HUES6 (cell line): ENCODE measurements around the gene TRAK1.
"Not testable (repeated sequence)": the region's sequence is repeated elsewhere in the genome, so short reads cannot be mapped to it uniquely, and the experiment has no call there.

Source experiments
- H3K27ac ChIP-seq: 2 replicates; pipeline ENCODE4 v1.7.0; 2013; ENCODE audit warnings: low read depth, mild to moderate bottlenecking, low read length, inconsistent platforms
- H3K27me3 ChIP-seq: 2 replicates; pipeline ENCODE4 v1.6.1; 2013; ENCODE audit warnings: low read length; ENCODE audit not compliant: control insufficient read depth, insufficient read depth
- H3K36me3 ChIP-seq: 2 replicates; pipeline ENCODE4 v1.6.1; 2013; ENCODE audit warnings: low read length; ENCODE audit not compliant: control insufficient read depth, insufficient read depth
- H3K4me1 ChIP-seq: 2 replicates; pipeline ENCODE4 v1.6.1; 2013; ENCODE audit warnings: low read length; ENCODE audit not compliant: control insufficient read depth, insufficient read depth
- H3K4me3 ChIP-seq: 2 replicates; pipeline ENCODE4 v1.5.1; 2013; ENCODE audit warnings: low read depth, low read length
- H3K9ac ChIP-seq: one replicate; pipeline ENCODE4 v1.6.1; 2013; ENCODE audit warnings: mild to moderate bottlenecking, low read length
- H3K9me3 ChIP-seq: 2 replicates; pipeline ENCODE4 v1.6.1; 2013; ENCODE audit warnings: low read depth, low read length; ENCODE audit not compliant: control insufficient read depth, insufficient read depth

TRAK1 gene

GRCh38 chr3:42099020-42099765, 8.0 kb downstream of the TRAK1 start:
- Histone ChIP-seq H3K9ac (no peak overlapping the region), H3K36me3 (peaks cover 4% of the 10 kb centered on the region; the same call in 1 of the 2 replicates), H3K4me1 (peaks cover 7% of the 10 kb centered on the region; the same call in 1 of the 2 replicates), H3K4me3 (no peak overlapping the region), H3K9me3 (peaks cover 7% of the 10 kb centered on the region; the same call in 1 of the 2 replicates), H3K27me3 (no peaks in the 10 kb centered on the region), H3K27ac (no peak overlapping the region)

DNA sequence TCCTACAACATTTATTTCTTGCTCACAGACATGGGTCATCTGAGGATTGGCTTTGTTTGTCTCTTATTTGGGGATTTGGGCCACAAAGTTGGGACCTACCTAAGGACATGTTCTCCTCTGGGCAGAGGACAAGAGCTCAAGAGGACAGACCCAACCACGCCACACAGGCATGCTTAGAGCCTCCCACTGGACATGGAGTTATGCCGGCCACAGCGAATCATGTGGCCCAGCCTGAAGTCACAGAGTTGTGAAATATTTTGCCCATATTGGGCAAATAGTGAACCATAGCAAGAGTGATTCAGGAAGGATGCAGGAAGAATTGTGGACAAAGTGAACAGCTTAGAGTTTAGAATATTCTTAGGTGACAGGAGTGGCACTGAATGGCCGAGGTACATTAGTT, 9.9 kb downstream of the TRAK1 start:
- Histone ChIP-seq H3K4me3 (no peak overlapping the region), H3K27me3 (no peaks in the 10 kb centered on the region), H3K27ac (no peak overlapping the region), H3K36me3 (peaks cover 4% of the 10 kb centered on the region; the same call in 1 of the 2 replicates), H3K9ac (no peak overlapping the region), H3K4me1 (peaks cover 7% of the 10 kb centered on the region; the same call in 1 of the 2 replicates), H3K9me3 (peaks cover 7% of the 10 kb centered on the region; the same call in 1 of the 2 replicates)

DNA sequence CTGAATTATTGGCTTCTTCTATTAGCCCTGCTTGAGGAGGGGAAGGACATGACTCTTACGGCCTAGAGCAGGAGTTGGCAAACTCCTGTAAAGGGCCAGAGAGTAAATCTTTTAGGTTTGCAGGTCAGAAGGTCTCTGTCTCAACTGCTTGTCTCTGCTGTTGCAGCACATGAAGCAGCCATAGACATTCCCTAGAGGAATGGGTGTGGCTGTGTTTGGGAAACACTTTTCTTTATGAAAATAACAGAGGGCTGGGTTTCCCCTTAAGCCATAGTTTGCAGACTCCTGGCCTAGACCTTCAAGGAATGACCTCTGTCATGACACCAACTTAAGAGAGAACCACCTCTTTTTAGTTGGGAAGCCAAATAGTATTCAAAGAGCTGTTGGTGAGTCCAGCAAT, 10.3 kb downstream of the TRAK1 start:
- Histone ChIP-seq H3K9me3 (peaks cover 7% of the 10 kb centered on the region; the same call in 1 of the 2 replicates), H3K4me3 (no peak overlapping the region), H3K27ac (no peak overlapping the region), H3K9ac (no peak overlapping the region), H3K36me3 (peaks cover 4% of the 10 kb centered on the region; the same call in 1 of the 2 replicates), H3K4me1 (peaks cover 7% of the 10 kb centered on the region; the same call in 1 of the 2 replicates), H3K27me3 (no peaks in the 10 kb centered on the region)

DNA sequence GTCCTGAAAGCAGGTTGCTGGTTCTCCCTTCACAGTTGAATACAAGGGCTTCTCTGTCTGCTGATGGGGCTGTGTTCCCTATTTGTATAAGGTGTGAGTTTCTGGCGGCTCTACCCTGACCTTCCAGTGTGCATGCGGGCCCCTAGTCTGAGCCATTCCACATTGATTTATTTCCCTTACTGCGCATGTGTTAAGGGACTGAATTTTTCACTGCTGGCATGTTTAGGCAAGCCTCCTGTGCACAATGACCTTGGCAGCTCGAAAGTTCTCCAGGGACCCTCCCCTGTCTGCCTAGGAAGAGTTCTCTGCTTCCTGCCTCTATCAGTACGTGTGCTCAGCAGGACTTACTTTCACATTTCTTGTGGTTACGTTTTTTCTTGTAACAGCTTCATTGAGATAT, 11.4 kb downstream of the TRAK1 start:
- Histone ChIP-seq H3K9me3 (peaks cover 7% of the 10 kb centered on the region; the same call in 1 of the 2 replicates), H3K36me3 (peaks cover 4% of the 10 kb centered on the region; the same call in 1 of the 2 replicates), H3K4me3 (no peak overlapping the region), H3K27me3 (no peaks in the 10 kb centered on the region), H3K27ac (no peak overlapping the region), H3K4me1 (peaks cover 7% of the 10 kb centered on the region; the same call in 1 of the 2 replicates), H3K9ac (no peak overlapping the region)

GRCh38 chr3:42103921-42104665, 12.9 kb downstream of the TRAK1 start:
- not testable (repeated sequence) for H3K4me1 ChIP-seq, H3K27ac ChIP-seq, H3K9ac ChIP-seq, H3K9me3 ChIP-seq, H3K36me3 ChIP-seq, H3K4me3 ChIP-seq, H3K27me3 ChIP-seq

DNA sequence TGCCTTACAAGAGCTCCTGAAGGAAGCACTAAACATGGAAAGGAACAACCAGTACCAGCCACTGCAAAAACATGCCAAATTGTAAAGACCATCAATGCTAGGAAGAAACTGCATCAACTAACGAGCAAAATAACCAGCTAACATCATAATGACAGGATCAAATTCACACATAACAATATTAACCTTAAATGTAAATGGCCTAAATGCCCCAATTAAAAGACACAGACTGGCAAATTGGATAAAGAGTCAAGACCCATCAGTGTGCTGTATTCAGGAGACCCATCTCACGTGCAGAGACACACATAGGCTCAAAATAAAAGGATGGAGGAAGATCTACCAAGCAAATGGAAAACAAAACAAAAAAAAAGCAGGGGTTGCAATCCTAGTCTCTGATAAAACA, 14.8 kb downstream of the TRAK1 start:
- H3K4me1 ChIP-seq, H3K4me3 ChIP-seq, H3K27ac ChIP-seq, H3K9me3 ChIP-seq, H3K36me3 ChIP-seq, H3K27me3 ChIP-seq, H3K9ac ChIP-seq: not testable (repeated sequence)

- H3K4me3 ChIP-seq = no peak overlapping the region
- no peak overlapping the region for H3K27ac ChIP-seq
- H3K4me1 ChIP-seq = no peaks in the 10 kb centered on the region
- peaks cover 7% of the 10 kb centered on the region; the same call in 1 of the 2 replicates for H3K9me3 ChIP-seq
- H3K27me3 ChIP-seq = no peaks in the 10 kb centered on the region
- peaks cover 4% of the 10 kb centered on the region; the same call in 1 of the 2 replicates for H3K36me3 ChIP-seq
- no peak overlapping the region for H3K9ac ChIP-seq
Measured at GRCh38 chr3:42106646-42107045, 15.5 kb downstream of the TRAK1 start.

DNA sequence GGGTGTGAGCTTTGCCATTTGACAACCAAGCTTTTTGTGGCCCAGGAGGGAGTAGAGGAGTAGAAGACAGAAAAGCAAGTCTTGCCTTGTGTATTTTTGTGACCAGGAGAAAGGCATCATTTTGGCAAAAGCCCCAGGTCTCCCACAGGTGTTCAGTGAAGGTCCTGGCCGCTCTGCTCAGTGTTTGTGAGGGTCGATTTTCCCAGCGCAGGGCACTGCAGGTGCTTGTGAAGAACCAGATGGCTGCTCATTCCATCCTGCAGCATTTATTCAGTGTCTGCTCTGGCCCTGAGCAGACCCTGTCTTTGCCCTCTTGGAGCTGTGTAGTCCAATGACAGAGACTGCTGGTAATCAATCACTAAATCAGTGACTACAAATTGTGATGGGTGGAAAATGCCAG, 19.5 kb downstream of the TRAK1 start:
- H3K9me3 ChIP-seq = no peaks in the 10 kb centered on the region
- H3K4me1 ChIP-seq = no peaks in the 10 kb centered on the region
- H3K4me3 ChIP-seq = no peak overlapping the region
- no peaks in the 10 kb centered on the region for H3K27me3 ChIP-seq
- no peak overlapping the region for H3K27ac ChIP-seq
- no peaks in the 10 kb centered on the region for H3K36me3 ChIP-seq
- no peak overlapping the region for H3K9ac ChIP-seq

- Histone ChIP-seq H3K27ac (no peak overlapping the region), H3K27me3 (no peaks in the 10 kb centered on the region), H3K4me3 (no peak overlapping the region), H3K9me3 (no peaks in the 10 kb centered on the region), H3K4me1 (peaks cover 9% of the 10 kb centered on the region), H3K36me3 (no peaks in the 10 kb centered on the region), H3K9ac (no peak overlapping the region)
Measured at GRCh38 chr3:42114130-42114725, 23.1 kb downstream of the TRAK1 start.

- no peak overlapping the region for H3K9ac ChIP-seq
- no peaks in the 10 kb centered on the region for H3K36me3 ChIP-seq
- no peak overlapping the region for H3K4me3 ChIP-seq
- no peaks in the 10 kb centered on the region for H3K9me3 ChIP-seq
- H3K27me3 ChIP-seq = no peaks in the 10 kb centered on the region
- H3K4me1 ChIP-seq = peaks cover 9% of the 10 kb centered on the region
- H3K27ac ChIP-seq = no peak overlapping the region
Measured at GRCh38 chr3:42115215-42115614, 24.1 kb downstream of the TRAK1 start.

DNA sequence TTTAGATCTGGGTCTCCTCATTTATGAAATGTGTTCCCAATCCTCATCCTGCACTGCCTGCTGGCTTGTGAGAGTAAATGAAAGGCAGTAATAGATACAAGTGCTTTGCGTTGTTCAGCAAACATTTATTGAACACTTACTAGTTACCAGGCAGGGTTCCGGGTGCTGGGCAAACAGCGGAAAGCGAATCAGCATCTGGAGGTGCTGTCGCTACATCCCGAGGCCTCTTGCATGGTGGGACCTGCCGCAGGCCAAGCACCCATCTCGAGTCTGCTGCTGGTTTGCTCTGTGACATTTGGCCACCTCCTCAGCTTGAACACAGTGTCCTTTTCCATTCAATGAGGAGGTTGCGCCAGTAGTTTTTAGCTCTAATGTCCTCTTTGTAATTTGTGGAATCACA, 24.8 kb downstream of the TRAK1 start:
- H3K4me1 ChIP-seq = peaks cover 9% of the 10 kb centered on the region

More for the DNA sequence above, 24.8 kb downstream of the TRAK1 start:
- Histone ChIP-seq H3K9me3 (no peaks in the 10 kb centered on the region), H3K27ac (no peak overlapping the region), H3K4me3 (no peak overlapping the region), H3K27me3 (no peaks in the 10 kb centered on the region), H3K36me3 (no peaks in the 10 kb centered on the region), H3K9ac (no peak overlapping the region)
